HG03025 (cell line): ENCODE results near the gene CAMTA1.
"Not testable (repeated sequence)": the region's sequence is repeated elsewhere in the genome, so short reads cannot be mapped to it uniquely, and the experiment has no call there.

ENCODE experiments used
- ATAC-seq: cut with Tn5 transposase; IDR thresholded peaks from one replicate; pipeline ENCODE4 v1.9.1; 2021; ENCODE audit warnings: mild to moderate bottlenecking, moderate library complexity; ENCODE audit not compliant: unreplicated experiment, low FRiP score

The CAMTA1 gene

DNA sequence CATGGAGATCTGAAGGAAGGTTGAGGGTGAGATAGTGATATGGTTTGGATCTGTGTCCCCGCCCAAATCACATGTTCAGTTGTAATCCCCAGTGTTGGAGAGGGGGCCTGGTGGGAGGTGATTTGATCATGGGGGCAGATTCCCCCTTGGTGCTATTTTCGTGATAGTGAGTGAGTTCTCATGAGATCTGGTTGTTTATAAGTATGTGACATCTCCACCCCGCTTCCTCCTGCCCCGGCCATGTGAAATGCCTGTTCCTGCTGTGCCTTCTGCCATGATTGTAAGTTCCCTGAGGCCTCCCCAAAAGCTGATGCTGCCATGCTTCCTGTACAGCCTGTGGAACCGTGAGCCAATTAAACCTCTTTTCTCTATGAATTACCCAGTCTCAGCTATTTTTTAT lies 533.9 kb downstream of the CAMTA1 start:
- ATAC-seq: no peak

DNA sequence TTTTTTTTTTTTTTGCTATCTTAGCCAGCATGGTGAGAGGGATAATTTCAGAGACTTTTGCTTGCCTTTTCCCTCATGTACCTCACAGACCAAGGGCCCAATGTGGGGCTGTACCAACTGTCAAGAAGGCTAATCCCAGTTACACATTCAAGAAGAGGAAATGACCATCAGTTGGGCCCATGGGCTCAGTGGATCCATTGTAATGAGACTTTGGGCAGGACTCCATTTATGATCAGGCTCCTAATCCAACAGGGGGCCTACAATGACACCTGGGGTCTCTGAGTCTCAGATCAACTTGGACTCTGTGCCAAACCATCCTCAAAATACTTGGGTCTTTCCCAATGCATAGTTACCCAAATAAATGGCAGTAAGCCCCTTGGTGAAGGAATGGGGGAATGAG lies 535.4 kb downstream of the CAMTA1 start:
- ATAC-seq: no peak

DNA sequence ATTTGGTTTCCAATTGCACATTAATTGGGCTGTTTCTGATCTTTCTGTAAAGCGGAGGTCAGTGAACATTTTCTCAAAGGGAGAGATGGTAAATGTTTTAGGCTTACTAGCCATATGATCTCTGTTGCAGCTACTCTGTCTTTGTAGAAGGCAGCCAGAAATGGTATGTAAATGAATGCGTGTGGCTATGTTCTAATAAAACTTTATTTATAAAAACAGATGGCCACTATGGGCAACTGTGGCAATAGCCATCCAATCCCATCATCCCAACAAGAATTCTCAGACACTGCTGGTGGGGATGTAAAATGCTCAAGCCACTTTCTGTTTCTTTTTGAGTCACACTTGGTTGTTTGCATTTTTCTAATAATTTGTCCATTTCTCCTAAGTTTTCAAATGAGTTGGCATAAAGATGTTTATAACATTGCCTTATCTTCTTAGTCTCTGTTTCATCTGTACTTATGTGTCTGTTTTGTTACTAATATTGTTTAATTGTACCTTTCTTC lies 537.1 kb downstream of the CAMTA1 start:
- ATAC-seq: no peak

- no peak for ATAC-seq
Observed at GRCh38 chr1:7322912-7323311, 537.7 kb downstream of the CAMTA1 start.

GRCh38 chr1:7325254-7325653 lies 540.0 kb downstream of the CAMTA1 start:
- no peak for ATAC-seq

DNA sequence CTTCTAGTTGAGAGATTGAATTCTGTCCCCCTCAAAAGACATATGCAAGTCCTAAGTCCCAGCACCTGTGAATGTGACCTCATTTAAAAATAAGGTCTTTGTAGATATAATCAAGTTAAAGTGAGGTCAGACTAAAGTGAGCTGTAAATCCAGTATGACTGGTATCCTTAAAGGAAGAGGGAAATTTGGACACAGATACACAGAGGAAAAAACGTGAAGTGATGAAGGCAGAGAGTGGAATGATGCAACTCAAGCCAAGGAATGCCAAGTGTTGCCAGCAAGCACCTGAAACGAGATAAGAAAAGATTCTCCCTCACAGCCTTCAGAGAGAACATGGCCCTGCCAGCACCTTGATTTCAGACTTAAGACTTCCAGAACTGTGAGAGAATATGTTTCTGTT lies 541.1 kb downstream of the CAMTA1 start:
- ATAC-seq: no peak

DNA sequence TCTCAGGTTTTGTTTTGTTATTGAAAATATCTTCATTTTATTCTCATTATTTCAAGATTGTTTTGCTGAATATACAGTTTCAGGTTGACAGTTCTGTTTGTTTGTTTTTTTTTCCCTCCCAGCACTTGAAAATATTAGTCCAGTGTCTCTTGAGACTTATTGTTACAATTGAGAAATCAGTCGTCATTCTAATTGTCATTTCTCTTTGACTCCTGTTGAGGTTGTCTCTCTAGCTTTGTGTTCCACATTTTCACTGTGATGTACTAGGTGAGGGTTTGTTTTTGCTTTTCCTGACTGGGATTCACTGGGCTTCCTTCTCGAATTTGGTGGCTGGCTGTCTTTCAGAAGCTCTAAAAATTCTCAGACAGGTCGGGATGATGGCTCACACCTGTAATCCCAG lies 542.6 kb downstream of the CAMTA1 start:
- no peak for ATAC-seq

DNA sequence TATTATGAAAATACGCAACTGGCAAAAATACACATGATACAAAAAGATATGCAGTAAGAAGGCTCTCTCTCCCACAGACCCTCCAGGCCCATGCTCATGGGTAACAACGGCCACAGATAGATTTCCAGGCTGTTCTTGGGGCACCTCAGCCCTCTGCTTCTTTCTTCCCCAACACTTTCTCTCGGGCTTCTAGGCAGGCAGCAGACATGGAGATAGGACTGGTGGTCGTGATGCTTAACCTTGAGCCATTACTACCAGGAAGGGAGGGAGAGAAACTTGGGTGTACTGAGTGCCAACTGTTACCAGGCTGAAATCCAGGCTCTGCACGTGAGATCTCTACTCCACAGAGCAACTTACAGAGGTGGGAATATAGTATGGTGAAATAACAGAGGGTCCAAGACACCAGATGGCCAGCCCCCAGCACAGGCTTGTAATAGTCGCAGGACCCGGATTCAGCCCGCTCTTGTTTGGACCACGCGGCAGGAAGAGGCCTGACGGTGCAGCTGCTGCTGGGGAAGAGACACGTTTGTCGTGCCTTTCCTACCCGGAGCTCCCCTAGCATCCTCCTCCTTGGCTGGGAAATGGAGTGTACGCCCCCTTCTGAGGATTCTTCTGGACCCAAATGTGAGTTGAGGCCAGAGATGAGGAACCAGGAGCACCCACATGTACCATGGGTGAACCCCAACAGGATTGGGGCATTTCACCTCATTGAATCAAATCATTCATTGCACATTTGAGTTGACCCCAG lies 544.8 kb downstream of the CAMTA1 start:
- ATAC-seq: no peak

DNA sequence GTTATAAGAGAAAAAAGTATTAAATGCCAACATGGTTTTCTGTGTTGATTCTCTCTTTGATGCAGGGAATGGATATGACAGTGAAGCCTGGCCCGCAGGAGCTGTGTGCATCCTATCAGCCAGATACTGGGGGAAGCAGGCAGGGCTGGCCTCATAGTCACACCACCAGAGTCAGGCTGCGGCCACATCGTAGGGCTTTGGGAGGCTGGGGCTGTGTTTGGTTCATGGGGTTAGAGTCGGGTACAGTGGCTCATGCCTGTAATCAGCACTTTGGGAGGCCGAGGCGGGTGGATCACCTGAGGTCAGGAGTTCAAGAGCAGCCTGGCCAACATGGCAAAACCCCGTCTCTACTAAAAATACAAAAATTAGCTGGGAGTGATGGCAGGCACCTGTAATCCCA lies 545.5 kb downstream of the CAMTA1 start:
- not testable (repeated sequence) for ATAC-seq

DNA sequence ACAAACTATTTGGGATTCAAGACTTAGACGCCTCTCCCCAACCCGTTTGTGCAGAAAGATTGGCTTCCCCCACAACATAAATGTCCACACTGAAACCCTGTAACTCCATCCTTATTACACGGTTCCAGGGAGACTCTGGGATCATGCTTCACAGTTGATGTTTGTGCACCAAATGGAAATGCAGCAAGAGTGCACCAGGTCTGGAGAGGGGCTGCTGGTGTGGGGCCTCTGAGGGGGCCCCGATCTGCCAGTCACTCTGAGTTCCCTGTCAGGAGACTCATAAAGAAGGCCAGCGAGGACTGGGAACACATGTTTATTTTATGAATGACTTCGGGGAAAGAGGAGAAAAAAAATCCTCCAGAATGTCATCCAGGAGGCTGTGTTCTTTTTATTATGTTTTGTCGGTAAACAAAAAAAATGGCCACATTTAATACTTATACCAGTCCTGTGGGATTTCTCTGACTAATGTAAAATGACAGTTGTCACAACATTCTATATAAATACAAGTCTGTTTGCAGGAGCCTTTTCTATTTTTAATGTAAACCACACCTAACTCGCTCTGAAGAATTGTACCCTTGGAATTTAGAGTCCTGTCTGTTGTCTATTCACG lies 546.8 kb downstream of the CAMTA1 start:
- ATAC-seq: no peak

GRCh38 chr1:7333094-7333493 lies 547.8 kb downstream of the CAMTA1 start:
- ATAC-seq: no peak

DNA sequence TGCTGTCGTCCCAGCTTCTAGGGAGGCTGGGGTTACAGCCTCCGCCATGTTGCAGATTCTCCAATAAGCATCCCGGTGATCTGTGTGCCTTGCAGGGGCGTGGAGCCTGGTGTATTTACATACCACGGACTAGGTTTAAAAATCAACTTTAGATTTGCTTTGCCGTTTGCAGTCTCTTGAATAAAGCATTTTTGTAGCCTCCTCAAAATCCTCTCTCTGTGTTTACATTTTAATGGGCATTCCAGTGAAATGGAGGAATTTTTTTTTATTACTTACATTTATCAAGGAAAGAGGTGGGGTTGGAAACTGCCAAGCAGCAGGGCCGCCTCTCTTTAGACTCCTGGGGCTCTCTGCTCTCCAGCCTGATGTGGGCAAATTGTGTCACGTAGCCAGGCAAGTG lies 548.4 kb downstream of the CAMTA1 start:
- ATAC-seq: no peak

- ATAC-seq: no peak
Observed at GRCh38 chr1:7334475-7335035, 549.3 kb downstream of the CAMTA1 start.

DNA sequence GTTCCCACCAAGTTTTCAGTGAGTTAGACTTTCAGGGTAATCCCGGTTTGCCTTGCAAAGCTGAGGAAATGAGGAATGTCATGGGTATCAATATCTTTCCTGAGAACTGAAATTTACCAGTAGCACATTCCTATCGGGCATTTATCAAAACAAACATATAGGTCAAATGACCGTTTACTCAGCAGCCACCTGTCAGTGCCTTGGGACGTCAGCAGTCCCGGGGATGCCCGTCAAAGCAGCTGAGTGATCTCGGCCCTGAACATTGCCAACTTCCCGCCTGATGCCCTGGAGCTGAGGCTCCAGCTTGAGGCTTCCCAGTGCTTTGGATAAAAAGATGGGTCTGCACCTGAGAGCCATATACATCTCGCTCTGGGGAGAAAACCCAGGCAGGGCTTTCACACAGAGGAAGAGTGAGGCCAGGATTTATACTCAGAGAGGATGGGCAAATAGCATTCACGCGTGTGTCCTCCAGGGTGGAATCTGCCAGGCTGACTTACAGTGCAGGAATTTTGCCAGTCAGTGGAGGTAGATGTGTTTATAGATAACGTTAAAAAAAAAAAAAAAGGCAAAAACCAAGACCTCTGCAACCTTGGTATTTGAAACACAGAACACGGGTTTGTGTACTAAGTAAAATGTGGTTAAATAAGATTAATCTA lies 550.1 kb downstream of the CAMTA1 start:
- no peak for ATAC-seq

DNA sequence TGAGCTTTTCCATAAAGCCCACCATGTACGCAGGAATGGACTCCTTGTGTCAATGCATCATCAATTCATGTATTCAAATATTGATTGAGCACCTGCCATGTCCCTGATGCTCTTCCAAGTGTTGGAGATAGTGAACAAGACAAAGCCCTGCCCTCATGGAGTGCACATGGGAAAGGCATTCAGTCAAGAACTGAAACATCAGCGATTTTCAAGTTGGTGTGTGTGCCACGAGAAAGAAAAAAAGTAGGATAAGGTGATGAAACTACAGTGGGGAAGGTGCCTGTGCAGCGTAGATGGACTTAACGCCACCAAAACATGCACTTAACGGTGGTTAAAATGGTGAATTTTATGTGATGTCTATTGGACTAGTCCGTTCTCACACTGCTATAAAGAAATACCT lies 553.2 kb downstream of the CAMTA1 start:
- ATAC-seq: no peak

GRCh38 chr1:7339014-7339413 lies 553.8 kb downstream of the CAMTA1 start:
- no peak for ATAC-seq

- ATAC-seq: no peak
Observed at GRCh38 chr1:7339953-7340352, 554.7 kb downstream of the CAMTA1 start.

- ATAC-seq: no peak
Observed at GRCh38 chr1:7341145-7341905, 556.1 kb downstream of the CAMTA1 start.

DNA sequence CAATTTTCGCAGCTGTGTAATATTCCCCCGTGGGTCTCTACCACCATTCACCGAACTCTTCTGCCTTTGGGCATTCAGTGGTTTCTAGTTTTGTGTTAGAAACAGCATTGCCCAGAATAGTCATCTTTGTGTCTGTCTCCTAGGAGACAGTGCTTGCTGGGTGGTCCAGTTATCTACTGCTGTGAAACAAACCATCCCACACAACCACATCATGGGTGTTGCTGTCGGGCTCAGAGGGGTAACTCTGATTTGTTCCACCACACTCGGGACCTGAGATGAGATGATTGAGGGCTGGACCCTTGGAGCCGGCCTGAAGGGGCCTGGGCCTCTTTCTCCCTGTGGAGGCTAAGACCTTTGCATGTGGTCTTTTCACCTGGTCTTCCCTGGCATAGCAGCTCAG lies 558.6 kb downstream of the CAMTA1 start:
- no peak for ATAC-seq

- ATAC-seq: no peak
Observed at GRCh38 chr1:7344299-7344698, 559.0 kb downstream of the CAMTA1 start.

DNA sequence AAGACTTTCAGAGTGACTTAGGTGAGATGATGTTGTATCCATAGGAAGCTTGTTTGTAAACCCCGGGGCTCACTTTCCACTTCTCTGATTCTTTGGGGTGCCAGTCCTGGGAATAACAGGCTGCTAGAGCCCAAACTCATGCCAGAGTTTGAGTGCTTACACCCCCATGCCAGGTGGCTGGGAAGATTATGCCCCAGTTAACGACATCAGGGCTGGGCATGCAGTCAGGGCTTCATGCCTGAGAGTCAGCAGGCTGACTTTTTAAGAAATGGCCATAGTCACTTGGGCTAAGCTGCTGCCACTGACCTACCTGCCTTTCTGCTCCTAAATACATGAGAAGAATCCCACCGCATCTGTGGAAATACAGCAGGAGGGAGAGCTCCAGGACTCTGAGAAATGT lies 560.3 kb downstream of the CAMTA1 start:
- ATAC-seq: no peak
